ENCODE results near the gene PLK1.
"Not testable (repeated sequence)": the region's sequence is repeated elsewhere in the genome, so short reads cannot be mapped to it uniquely, and the experiment has no call there.

The PLK1 gene

GRCh38 chr16:23710008-23710407, 31.3 kb downstream of the PLK1 start:
- Histone ChIP-seq H3K9me3 (no peaks in the 10 kb centered on the region), H3K27me3 (peaks cover 5% of the 10 kb centered on the region; the same call in 1 of the 2 replicates), H3K4me1 (no peaks in the 10 kb centered on the region), H3K4me3 (ENCODE audit: low read depth, low read length) (no peak overlapping the region), H3K36me3 (no peaks in the 10 kb centered on the region)
- DNase-seq, result no peak
- no peak for TF ChIP-seq CTCF (IDR thresholded peaks at IDR 0.05; ENCODE audit: low read depth, low read length)

GRCh38 chr16:23710504-23710903, 31.8 kb downstream of the PLK1 start:
- Histone ChIP-seq H3K27me3 (peaks cover 5% of the 10 kb centered on the region; the same call in 1 of the 2 replicates), H3K4me3 (ENCODE audit: low read depth, low read length) (no peak overlapping the region), H3K4me1 (no peaks in the 10 kb centered on the region), H3K36me3 (no peaks in the 10 kb centered on the region), H3K9me3 (no peaks in the 10 kb centered on the region)
- no peak for TF ChIP-seq CTCF (IDR thresholded peaks at IDR 0.05; ENCODE audit: low read depth, low read length)
- no peak for DNase-seq

- no peak overlapping the region for H3K4me3 ChIP-seq (ENCODE audit: low read depth, low read length)
- no peaks in the 10 kb centered on the region for H3K4me1 ChIP-seq
- no peak for DNase-seq
- no peak for TF ChIP-seq CTCF (IDR thresholded peaks at IDR 0.05; ENCODE audit: low read depth, low read length)
- no peaks in the 10 kb centered on the region for H3K9me3 ChIP-seq
- peaks cover 5% of the 10 kb centered on the region; the same call in 1 of the 2 replicates for H3K27me3 ChIP-seq
- H3K36me3 ChIP-seq, result no peaks in the 10 kb centered on the region
These were observed 33.1 kb downstream of the PLK1 start for GRCh38 chr16:23711785-23712184.

- DNase-seq, result no peak
- H3K4me1 ChIP-seq, result no peaks in the 10 kb centered on the region
- no peak for TF ChIP-seq CTCF (IDR thresholded peaks at IDR 0.05; ENCODE audit: low read depth, low read length)
- H3K36me3 ChIP-seq, result no peaks in the 10 kb centered on the region
- H3K27me3 ChIP-seq, result peaks cover 5% of the 10 kb centered on the region; the same call in 1 of the 2 replicates
- no peaks in the 10 kb centered on the region for H3K9me3 ChIP-seq
- H3K4me3 ChIP-seq (ENCODE audit: low read depth, low read length), result no peak within 1 kb of the TSS
These were observed 34.3 kb downstream of the PLK1 start, which contains the start of gene ERN2 for GRCh38 chr16:23712976-23713375. Gene ERN2 (minus strand): TSS chr16:23713222. CDS start chr16:23713187, 35 bp downstream.

GRCh38 chr16:23716484-23716883, 37.8 kb downstream of the PLK1 start:
- H3K4me1 ChIP-seq, result no peaks in the 10 kb centered on the region
- H3K9me3 ChIP-seq, result no peaks in the 10 kb centered on the region
- H3K36me3 ChIP-seq, result no peaks in the 10 kb centered on the region
- DNase-seq, result no peak
- H3K27me3 ChIP-seq, result peaks cover 7% of the 10 kb centered on the region
- no peak overlapping the region for H3K4me3 ChIP-seq (ENCODE audit: low read depth, low read length)
- no peak for TF ChIP-seq CTCF (IDR thresholded peaks at IDR 0.05; ENCODE audit: low read depth, low read length)

GRCh38 chr16:23722613-23723240, 44.0 kb downstream of the PLK1 start:
- not testable (repeated sequence) for H3K4me3 ChIP-seq (ENCODE audit: low read depth, low read length); H3K9me3 ChIP-seq; H3K4me1 ChIP-seq; DNase-seq; H3K27me3 ChIP-seq; H3K36me3 ChIP-seq
